ENCODE results near the gene RNF144A.
"Not testable (repeated sequence)": the region's sequence is repeated elsewhere in the genome, so short reads cannot be mapped to it uniquely, and the experiment has no call there.

DNA sequence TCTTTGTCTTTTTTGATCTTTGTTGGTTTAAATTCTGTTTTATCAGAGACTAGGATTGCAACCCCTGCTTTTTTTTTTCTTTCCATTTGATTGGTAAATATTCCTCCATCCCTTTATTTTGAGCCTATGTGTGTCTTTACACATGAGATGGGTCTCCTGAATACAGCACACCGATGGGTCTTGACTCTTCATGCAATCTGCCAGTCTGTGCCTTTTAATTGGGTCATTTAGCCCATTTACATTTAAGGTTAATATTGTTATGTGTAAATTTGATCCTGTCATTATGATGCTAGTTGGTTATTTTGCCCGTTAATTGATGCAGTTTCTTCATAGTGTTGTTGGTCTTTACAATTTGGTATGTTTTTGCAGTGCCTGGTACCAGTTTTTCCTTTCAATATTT is 14.6 kb upstream of the RNF144A start:
- TF ChIP-seq, protein P1, sequence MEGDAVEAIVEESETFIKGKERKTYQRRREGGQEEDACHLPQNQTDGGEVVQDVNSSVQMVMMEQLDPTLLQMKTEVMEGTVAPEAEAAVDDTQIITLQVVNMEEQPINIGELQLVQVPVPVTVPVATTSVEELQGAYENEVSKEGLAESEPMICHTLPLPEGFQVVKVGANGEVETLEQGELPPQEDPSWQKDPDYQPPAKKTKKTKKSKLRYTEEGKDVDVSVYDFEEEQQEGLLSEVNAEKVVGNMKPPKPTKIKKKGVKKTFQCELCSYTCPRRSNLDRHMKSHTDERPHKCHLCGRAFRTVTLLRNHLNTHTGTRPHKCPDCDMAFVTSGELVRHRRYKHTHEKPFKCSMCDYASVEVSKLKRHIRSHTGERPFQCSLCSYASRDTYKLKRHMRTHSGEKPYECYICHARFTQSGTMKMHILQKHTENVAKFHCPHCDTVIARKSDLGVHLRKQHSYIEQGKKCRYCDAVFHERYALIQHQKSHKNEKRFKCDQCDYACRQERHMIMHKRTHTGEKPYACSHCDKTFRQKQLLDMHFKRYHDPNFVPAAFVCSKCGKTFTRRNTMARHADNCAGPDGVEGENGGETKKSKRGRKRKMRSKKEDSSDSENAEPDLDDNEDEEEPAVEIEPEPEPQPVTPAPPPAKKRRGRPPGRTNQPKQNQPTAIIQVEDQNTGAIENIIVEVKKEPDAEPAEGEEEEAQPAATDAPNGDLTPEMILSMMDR (IDR thresholded peaks at IDR 0.05; ENCODE audit: low read length) = not testable (repeated sequence)
- not testable (repeated sequence) for TF ChIP-seq EZH2 (optimal IDR thresholded peaks at IDR 0.05; ENCODE audit: low read depth, low read length); EZH2phosphoT487 (IDR thresholded peaks at IDR 0.05; ENCODE audit: low read length)

Data from MM.1S (cell line).